Measurements from ENCODE around the gene LMX1A.

The LMX1A gene

DNA sequence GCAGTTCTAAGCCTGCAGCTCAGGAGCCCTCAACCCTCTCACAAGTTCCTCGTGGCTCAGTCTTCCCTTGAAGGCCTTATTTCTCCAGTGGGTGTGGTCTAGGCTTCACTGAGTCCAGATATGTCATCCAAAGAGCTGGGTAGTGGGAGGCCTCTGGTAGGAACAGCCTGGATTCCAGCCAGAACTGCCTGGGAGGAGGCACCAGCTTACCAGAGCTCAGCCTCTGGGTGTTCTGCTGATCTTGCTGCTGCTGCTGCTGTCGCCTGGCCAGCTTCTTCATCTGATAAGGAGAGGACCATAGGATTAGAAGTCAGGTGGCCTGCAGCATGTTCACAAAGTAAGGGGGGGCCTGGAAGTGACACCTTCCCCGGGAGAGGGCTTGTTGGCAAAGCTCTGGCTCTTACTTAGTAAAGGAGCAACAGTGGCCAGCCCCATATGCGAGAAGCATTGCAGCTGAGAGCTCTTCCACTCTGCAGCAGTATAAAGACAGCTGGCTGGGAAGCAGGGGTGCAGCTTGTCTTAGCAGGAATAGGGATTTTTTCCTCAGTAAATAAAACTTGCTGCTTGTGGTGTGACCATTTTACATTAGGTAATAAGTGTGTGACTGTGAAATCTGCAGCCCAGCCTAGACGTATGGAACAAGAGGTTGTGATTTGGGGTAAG, 148.5 kb downstream of the LMX1A start:
- no peak for DNase-seq

DNA sequence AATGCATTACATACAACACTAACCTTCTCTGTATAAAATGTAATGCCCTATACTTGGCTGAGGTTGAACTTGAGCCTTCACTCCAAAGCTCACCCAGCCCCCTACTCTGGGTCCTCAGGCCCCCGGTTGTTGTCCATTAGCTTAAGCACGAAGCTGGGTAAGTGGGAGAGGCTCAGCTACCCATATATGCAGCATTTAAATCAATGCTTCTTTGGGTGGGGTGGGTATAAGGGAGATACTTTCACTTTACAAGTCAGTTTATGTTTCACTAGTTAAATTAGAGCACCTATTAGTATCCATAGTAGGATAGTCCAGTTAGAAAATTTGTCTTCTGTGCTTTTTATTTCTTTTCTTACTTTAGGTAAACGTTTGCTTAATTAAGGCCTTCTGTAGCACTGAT, 151.4 kb downstream of the LMX1A start:
- no peak for DNase-seq

GRCh38 chr1:165204548-165204947, 152.0 kb downstream of the LMX1A start:
- DNase-seq, result no peak

GRCh38 chr1:165191087-165191486, 165.4 kb downstream of the LMX1A start:
- no peak for DNase-seq

GRCh38 chr1:165189913-165190312, 166.6 kb downstream of the LMX1A start:
- DNase-seq, result no peak

DNA sequence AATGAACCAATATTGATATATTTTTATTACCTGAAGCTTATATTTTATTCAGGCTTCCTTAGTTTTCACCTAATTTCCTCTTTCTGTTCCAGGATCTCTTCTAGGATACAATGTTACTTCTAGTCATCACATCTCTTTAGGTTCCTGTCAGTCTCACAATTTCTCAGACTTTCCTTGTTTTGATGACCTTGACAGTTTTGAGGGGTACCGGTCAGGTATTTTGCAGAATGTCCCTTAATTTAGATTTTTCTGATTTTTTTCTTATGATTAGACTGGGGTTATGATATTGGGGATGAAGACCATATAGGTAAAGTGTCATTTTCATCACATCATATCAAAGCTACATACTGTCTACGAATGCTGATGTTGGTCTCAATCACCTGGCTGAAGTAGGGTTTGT, 167.5 kb downstream of the LMX1A start:
- no peak for DNase-seq

- no peak for DNase-seq
Measured at GRCh38 chr1:165187031-165188009, 169.2 kb downstream of the LMX1A start.

- no peak for DNase-seq
Measured at GRCh38 chr1:165185161-165185889, 171.2 kb downstream of the LMX1A start.

DNA sequence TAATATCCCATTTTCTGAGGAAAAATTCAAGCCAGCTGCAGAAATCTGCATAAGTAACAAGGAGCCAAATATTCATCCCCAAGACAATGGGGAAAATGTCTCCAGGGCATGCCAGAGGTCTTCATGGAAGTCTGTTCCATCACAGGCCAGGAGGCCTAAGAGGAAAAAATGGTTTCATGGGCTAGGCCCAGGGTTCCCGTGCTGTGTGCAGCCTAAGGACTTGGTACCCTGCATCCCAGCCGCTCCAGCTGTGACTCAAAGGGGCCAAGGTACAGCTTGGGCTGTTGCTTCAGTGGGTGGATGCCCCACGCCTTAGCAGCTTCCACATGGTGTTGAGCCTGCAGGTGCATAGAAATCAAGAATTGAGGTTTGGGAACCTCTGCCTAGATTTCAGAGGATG, 173.5 kb downstream of the LMX1A start:
- DNase-seq, result no peak

- DNase-seq, result no peak
Measured at GRCh38 chr1:165179306-165179705, 177.2 kb downstream of the LMX1A start.

GRCh38 chr1:165174491-165174890, 182.0 kb downstream of the LMX1A start:
- DNase-seq, result no peak

GRCh38 chr1:165173818-165174217, 182.7 kb downstream of the LMX1A start:
- no peak for DNase-seq

DNA sequence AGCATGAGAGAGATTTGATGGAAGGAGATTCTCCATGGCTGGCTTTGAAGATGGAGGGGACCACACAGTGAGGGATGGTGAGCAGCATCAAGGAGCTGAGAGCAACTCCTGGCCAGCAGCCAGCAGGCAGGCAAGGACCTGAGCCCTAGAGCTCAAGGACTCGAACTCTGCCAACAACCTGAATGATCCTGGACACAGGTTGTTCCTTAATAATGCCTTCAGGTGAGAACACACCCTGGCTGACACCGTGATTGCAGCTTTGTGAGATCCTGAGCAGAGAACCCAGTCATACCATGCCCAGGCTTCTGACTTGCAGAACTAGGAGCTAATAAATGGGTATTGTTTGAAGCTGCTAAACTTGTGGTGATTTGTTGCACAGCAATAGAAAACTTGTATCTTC, 183.1 kb downstream of the LMX1A start:
- DNase-seq, result no peak

DNA sequence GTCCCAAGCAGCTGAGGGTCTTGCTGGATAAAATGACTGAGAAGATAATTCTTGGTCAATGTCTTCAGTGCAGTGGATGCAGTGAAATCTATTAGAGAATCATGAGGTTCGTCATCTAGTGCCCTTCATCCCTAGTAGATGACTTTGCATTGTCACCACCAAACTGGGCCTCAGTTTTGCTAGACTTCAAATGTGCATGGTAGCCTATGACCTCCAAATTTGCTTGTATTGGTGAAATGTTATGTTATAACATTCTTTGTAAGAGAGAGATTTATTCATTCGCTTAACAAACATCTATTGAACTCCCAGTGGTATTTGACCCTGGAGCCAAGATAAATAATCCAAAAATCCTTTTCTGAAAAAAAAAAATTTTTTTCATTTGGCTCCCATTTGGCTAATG, 183.8 kb downstream of the LMX1A start:
- no peak for DNase-seq

- no peak for DNase-seq
Measured at GRCh38 chr1:165169729-165170128, 186.8 kb downstream of the LMX1A start.

GRCh38 chr1:165169028-165169427, 187.5 kb downstream of the LMX1A start:
- DNase-seq, result no peak

DNA sequence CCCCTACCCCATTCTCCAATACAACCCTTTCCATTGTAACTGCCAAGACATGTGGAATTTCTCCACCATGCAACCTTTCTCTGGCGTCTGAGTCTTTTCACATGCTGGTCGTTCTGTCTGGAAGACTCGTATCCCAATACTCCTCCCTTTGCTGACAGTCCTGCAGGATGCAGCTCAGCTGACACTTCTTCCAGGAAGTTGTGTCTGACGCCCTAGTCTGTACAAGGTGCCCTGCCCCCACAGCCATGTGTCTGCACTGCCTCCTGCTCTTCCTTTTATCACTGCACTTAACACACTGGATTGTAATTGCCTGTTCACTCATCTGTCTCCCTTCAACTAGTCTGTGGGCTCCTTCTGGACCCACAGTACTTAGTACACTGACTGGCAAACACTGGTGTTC, 188.0 kb downstream of the LMX1A start:
- DNase-seq, result no peak

- peak; percentile 84 for DNase-seq
Measured at GRCh38 chr1:165162671-165163241, 193.8 kb downstream of the LMX1A start.

- DNase-seq, result no peak
Measured at GRCh38 chr1:165161130-165161529, 195.4 kb downstream of the LMX1A start.

DNA sequence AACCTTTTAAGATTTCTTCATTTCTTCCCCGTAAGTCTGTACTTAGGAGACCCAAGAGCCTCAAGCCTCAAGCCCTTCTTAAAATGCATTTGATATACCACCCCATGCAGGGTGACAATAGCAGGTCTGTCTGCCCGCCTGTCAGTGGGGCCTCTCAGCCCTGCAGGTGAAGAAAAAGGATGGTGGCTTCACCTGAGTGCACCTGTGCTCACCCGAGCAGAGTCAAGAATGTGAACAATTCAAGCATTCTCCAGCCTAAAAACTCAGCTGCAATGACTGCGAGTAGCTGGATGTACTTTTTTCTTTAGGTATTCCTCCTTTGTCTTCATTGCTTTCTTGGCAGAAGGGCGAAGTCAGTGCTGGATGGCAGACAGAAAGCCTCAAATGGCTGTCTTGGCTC, 203.3 kb downstream of the LMX1A start:
- no peak for DNase-seq

GRCh38 chr1:165152727-165153126, 203.8 kb downstream of the LMX1A start:
- peak; percentile 59 for DNase-seq

DNA sequence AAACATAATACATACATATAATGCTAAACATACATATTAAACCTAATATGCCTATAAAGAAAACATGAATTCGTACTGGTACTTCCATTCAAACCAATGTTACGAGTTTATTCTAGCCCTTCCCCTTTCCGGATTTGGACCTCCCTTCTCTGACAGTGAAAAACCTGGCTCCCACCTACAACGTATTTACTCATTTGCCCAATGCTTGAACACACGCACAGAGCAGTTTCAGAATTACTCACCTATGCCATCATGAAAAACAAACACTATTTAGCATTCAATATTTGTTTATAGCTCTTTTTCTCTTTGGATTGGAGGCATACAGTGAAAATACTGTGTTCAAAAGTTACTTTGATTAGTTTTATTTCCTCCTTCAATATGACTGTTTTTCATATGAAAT, 204.4 kb downstream of the LMX1A start:
- DNase-seq, result no peak

All from NCI-H526 treated with DMSO at 0.1 percent for 48 hours (cell line).